Measurements from ENCODE around the gene SUGT1. TPM values are rescaled to one million over a fixed set of nuclear protein-coding genes. Genes with fewer than 3 reads are reported as not detected.

Gene SUGT1
- total and polyA plus RNA-seq, 2 of the 13 experiments (the other 11 are each of a cell fraction or from before 2014, with no cell fraction given): 23.1 to 71.2 TPM

DNA sequence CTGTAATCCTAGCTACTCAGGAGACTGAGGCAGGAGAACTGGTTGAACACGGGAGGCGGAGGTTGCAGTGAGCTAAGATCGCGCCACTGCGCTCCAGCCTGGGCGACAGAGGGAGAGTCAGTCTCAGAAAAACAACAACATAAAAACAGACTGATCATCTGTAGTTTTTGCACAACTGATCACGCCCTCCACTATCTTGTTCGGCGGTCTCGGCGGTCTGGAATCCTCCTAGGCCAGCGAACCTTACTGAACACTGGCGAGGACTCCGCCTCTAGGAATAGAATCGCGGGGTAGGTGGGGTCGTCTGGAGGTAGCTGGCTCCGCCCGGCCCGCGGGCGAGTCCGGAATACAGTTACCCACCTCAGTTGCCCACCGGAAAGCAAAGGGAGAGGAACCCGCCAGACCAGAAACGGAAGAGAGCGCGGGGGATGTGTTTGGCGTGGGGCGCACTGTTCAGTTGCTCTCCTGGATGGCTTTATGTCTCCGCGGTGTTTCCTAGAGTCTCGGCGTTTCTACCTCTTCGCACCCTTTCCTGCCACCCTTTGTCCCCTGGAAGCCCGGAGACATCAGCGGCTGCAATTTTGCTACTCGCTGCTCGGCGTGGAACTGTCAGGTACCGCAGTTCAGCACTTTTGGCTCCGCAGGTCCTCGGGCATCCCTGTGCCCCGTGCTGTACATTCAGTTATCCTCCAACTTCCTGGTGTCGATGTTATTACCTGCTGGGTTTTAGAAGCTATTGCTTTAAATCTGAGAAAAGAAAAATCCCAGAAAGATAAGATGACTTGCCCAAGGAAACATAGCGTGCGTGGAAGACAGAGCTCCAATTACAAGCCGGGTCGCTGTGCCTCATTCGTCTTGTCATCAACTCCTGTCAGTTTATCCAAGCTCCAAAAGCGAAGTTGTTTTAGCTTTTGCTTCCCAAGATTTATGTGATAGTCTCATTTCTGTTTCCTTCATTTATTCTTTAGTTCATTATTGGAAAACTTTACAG lies 35.3 kb upstream of the SUGT1 start (continued):
- TF ChIP-seq KLF15 (CRISPR knock-in tag; IDR thresholded peaks at IDR 0.05; ENCODE audit: borderline replicate concordance) (no peak), ZBTB38 (CRISPR knock-in tag; IDR thresholded peaks at IDR 0.05) (0 out of 2 replicates have a peak, but pooled peaks have one; percentile 60), ZBTB46 (CRISPR knock-in tag; IDR thresholded peaks at IDR 0.05; ENCODE audit: borderline replicate concordance) (no peak), ZNF761 (CRISPR knock-in tag; conservative IDR thresholded peaks at IDR 0.05) (0 out of 2 replicates have a peak, but pooled peaks have one; percentile 63), ZNF124 (CRISPR knock-in tag; IDR thresholded peaks at IDR 0.05) (peak; percentile 75), YY1 (IDR thresholded peaks at IDR 0.05; ENCODE audit: insufficient read depth, insufficient replicate concordance, low read depth, low read length) (peak; percentile 81), PHF8 (CRISPR knock-in tag; IDR thresholded peaks at IDR 0.05) (peak; percentile 73; the same call in 1 of the 2 replicates), ZNF691 (CRISPR knock-in tag; IDR thresholded peaks at IDR 0.05; ENCODE audit: borderline replicate concordance, low read depth) (0 out of 2 replicates have a peak, but pooled peaks have one; percentile 67), KAT7 (CRISPR knock-in tag; IDR thresholded peaks at IDR 0.05; ENCODE audit: borderline replicate concordance) (peak; percentile 93; the same call in 1 of the 2 replicates), KLF16 (CRISPR knock-in tag; IDR thresholded peaks at IDR 0.05) (peak; percentile 34 to 36; a peak in 1 of 4 replicates), AHR (CRISPR knock-in tag; IDR thresholded peaks at IDR 0.05) (peak; percentile 82; the same call in 1 of the 2 replicates), GTF2F1 (IDR thresholded peaks at IDR 0.05; ENCODE audit: low read length) (no peak), ZNF605 (CRISPR knock-in tag; IDR thresholded peaks at IDR 0.05) (peak; percentile 77; the same call in 1 of the 2 replicates)
- TF ChIP-seq, protein P1, sequence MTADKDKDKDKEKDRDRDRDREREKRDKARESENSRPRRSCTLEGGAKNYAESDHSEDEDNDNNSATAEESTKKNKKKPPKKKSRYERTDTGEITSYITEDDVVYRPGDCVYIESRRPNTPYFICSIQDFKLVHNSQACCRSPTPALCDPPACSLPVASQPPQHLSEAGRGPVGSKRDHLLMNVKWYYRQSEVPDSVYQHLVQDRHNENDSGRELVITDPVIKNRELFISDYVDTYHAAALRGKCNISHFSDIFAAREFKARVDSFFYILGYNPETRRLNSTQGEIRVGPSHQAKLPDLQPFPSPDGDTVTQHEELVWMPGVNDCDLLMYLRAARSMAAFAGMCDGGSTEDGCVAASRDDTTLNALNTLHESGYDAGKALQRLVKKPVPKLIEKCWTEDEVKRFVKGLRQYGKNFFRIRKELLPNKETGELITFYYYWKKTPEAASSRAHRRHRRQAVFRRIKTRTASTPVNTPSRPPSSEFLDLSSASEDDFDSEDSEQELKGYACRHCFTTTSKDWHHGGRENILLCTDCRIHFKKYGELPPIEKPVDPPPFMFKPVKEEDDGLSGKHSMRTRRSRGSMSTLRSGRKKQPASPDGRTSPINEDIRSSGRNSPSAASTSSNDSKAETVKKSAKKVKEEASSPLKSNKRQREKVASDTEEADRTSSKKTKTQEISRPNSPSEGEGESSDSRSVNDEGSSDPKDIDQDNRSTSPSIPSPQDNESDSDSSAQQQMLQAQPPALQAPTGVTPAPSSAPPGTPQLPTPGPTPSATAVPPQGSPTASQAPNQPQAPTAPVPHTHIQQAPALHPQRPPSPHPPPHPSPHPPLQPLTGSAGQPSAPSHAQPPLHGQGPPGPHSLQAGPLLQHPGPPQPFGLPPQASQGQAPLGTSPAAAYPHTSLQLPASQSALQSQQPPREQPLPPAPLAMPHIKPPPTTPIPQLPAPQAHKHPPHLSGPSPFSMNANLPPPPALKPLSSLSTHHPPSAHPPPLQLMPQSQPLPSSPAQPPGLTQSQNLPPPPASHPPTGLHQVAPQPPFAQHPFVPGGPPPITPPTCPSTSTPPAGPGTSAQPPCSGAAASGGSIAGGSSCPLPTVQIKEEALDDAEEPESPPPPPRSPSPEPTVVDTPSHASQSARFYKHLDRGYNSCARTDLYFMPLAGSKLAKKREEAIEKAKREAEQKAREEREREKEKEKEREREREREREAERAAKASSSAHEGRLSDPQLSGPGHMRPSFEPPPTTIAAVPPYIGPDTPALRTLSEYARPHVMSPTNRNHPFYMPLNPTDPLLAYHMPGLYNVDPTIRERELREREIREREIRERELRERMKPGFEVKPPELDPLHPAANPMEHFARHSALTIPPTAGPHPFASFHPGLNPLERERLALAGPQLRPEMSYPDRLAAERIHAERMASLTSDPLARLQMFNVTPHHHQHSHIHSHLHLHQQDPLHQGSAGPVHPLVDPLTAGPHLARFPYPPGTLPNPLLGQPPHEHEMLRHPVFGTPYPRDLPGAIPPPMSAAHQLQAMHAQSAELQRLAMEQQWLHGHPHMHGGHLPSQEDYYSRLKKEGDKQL (CRISPR knock-in tag; IDR thresholded peaks at IDR 0.05; ENCODE audit: low read depth): 0 out of 2 replicates have a peak, but pooled peaks have one; percentile 35
- TF ChIP-seq, protein P2, sequence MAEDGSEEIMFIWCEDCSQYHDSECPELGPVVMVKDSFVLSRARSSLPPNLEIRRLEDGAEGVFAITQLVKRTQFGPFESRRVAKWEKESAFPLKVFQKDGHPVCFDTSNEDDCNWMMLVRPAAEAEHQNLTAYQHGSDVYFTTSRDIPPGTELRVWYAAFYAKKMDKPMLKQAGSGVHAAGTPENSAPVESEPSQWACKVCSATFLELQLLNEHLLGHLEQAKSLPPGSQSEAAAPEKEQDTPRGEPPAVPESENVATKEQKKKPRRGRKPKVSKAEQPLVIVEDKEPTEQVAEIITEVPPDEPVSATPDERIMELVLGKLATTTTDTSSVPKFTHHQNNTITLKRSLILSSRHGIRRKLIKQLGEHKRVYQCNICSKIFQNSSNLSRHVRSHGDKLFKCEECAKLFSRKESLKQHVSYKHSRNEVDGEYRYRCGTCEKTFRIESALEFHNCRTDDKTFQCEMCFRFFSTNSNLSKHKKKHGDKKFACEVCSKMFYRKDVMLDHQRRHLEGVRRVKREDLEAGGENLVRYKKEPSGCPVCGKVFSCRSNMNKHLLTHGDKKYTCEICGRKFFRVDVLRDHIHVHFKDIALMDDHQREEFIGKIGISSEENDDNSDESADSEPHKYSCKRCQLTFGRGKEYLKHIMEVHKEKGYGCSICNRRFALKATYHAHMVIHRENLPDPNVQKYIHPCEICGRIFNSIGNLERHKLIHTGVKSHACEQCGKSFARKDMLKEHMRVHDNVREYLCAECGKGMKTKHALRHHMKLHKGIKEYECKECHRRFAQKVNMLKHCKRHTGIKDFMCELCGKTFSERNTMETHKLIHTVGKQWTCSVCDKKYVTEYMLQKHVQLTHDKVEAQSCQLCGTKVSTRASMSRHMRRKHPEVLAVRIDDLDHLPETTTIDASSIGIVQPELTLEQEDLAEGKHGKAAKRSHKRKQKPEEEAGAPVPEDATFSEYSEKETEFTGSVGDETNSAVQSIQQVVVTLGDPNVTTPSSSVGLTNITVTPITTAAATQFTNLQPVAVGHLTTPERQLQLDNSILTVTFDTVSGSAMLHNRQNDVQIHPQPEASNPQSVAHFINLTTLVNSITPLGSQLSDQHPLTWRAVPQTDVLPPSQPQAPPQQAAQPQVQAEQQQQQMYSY (CRISPR knock-in tag; IDR thresholded peaks at IDR 0.05): no peak
